Activated CD4-positive, alpha-beta T cell treated with anti-CD3 and anti-CD28 coated beads, Interleukin-2, amount 50 U/mL, for 24 hours (primary cell): ENCODE measurements around the gene SLAMF1.
"Not testable (repeated sequence)": the region's sequence is repeated elsewhere in the genome, so short reads cannot be mapped to it uniquely, and the experiment has no call there.

Experiments used
- DNase-seq, 2 donors: peaks; one replicate each; pipeline ENCODE4 v3.0.0-alpha.2; 2020; ENCODE audit warnings: low read depth in 1 of 2, low spot score in 1 of 2

SLAMF1 gene

DNA sequence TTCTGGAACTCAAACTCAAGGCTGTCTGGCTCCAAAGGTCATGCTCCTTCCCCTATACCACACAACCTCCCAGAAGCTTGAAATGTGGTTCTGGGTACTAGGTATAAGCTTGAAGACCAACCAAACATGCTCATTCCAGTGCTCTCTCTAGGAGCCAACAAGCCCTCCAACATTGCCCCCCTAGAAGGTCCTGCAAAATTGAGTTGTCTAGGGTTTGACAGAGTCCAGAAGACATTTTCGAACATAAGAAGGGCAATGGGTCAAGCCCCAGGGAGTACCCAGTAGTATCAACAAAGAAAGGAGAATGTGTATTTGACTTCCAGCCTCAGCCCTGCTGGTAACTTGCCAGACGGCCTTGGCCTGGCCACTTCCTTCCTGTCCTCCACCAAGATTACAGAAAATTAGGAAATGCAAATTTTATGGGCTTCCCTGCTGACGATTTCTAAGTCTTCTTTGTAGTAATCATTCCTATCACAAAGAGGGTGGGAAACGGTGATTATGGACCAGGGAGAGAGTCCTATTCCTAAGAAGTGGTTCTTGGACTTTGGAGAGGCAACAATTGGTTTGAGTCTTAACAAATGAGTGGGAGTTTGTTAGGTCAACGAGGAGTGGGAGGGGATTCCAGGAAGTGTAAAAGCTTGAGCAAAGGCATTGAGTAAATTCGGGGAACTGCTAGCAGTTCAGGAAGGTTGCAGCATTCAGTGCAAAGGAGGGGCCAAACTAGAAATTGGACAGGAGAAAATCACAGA, 18.7 kb upstream of the SLAMF1 start:
- no peak for DNase-seq

DNA sequence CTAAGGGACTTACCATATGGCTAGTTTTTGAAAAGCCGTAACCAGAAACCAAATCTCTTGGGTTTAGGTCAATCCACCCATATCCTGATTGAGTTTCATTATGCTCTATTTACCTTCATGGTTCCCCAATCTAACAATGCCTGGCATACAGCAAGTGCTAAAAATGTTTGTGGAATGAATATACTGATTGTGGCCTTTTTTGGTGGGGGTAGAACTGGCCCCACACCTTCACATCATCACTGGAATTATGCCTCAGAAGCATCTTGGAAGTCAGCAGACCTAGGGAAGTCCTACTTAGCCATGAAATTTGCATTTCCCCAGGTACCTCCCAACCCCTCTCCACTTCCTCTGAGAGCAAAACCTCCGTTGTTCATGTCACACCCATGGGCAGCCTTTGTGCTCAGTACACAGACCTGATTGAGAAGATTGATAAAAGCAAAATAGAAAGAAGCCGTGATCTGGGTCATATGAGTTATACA, 17.8 kb upstream of the SLAMF1 start:
- DNase-seq: no peak

DNA sequence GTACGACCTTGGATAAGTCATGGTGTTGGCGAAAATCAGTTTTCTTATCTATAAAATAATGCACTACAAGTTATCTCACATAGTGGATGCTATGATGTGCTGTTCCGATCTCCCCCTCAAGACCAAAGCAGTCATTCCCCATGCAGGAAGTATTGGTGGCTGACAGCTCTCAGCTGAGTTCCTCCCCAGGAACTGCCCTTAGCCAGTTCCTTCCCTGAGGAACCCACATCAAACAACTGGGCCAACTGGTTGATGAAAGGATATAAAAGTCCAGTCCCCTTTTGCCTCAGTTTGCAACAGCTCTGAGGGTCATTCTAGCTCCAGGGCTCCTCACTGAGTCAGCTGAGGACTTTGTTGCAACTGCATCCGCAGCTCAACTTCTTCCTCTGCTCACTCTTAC, 16.1 kb upstream of the SLAMF1 start:
- DNase-seq: no peak

GRCh38 chr1:160659566-160659965, 12.7 kb upstream of the SLAMF1 start:
- no peak for DNase-seq

DNA sequence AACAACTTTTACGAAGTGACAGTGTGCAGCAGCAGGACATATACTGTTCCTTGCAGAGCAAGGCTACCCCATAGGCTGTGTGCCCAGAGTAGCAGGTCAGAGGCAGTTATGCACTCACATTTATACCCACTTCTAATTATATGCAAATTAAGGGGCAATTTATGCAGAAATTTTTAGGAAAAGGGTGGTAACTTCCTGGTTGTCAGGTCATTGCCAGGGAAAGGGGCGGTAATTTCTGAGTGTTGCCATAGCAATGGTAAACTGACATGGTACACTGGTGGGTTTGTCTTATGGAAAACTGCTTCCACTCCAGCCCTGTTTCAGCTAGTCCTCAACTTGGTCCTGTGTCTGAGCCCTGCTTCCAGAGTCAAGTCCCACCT, 12.0 kb upstream of the SLAMF1 start:
- DNase-seq: no peak

GRCh38 chr1:160658162-160658813, 11.4 kb upstream of the SLAMF1 start:
- DNase-seq: no peak

DNA sequence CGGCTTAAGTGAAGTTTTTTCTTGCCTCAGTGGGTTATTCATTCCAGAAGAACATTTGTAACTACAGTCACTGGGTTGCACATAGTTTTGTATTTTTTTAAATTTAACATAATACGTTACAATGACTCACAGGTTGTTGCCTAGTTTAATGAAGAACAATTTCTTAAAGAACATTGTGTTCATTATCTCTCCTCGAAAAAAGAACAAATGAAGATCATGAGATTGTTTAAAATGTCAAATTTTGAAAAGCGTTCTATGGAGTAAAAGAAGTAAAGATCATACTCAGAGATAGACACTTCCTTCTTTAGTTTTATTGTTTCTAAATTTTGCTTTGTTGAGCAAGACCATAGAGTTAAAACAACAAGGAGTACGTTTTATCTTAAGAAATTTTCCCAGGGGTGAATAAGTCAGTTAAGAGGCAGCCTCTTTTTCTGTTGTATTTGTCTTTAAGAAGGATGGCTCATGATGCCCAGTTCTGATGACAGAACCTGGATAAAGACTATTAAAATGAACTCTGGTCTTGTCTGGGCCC, 10.5 kb upstream of the SLAMF1 start:
- no peak for DNase-seq

GRCh38 chr1:160656737-160657136, 9.9 kb upstream of the SLAMF1 start:
- DNase-seq: no peak

- DNase-seq: no peak
Measured at GRCh38 chr1:160653620-160654016, 6.8 kb upstream of the SLAMF1 start.

DNA sequence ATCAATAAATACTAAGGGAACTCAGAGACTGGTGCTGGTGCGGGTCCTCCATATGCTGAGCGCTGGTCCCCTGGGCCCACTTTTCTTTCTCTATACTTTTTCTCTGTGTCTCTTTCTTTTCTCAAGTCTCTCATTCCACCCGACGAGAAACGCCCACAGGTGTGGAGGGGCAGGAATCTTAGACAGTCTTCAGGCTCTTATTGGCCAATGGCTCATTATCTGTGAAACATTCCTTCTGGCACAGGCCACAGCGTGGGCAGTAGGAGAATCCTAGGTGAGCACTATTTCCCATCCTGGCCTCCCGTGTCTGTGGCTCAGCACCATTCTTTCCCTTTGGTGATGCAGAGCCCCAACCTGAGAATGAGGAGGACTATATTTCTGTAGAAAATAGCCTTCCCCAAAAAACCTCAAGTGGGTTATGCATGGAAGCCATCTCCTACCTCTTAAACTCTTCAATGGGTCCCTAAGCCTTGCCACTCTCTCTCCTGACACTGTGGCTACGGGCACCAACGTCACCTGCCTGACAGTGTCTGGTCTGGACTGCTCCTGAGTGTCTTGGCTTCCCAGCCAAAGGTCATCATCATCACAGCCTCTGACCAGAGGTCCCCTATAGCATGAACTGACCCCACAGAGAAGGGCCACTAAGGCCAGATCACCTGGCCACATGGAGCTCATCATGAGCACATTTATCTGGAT, 6.2 kb upstream of the SLAMF1 start:
- no peak for DNase-seq

DNA sequence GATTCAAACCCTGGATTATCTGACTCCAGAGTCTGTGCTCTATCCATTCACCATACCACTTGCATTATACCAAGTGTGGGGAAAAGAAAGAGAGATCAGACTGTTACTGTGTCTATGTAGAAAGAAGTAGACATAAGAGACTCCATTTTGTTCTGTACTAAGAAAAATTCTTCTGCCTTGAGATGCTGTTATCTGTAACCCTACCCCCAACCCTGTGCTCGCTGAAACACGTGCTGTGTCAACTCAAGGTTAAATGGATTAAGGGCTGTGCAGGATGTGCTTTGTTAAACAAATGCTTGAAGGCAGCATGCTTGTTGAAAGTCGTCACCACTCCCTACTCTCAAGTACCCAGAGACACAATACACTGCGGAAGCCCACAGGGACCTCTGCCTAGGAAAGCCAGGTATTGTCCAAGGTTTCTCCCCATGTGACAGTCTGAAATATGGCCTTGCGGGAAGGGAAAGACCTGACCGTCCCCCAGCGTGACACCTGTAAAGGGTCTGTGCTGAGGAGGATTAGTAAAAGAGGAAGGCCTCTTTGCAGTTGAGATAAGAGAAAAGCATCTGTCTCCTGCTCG, 5.3 kb upstream of the SLAMF1 start:
- DNase-seq: not testable (repeated sequence)

DNA sequence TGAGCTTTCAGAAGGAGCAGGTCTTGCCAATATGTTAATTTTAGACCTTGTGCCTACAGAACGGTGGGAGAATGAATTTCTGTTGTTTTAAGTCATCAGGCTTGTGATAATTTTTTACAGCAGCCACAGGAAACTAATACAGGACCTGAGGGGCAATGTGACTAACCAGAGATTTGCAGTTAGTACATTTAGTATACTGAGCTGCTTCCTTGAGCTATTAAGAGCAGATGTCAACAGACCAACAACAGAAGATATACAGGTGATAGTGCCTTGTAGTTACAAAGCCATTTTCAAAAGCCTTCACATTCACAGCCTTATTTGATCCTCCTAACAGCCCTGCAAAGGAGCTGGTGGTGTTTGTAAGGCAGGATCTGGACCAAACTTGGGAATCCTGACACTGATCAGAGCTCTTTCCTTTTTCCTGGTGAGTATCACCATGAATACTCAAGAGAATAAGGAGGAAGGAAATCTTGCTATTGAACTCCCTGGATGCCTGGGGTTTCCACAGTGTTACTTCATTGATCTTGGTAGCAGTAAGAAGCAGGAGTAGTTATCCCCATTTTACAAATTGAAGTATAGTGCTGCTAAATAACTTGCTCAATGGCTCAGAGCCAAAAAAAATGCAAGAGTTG, 4.7 kb upstream of the SLAMF1 start:
- no peak for DNase-seq

DNA sequence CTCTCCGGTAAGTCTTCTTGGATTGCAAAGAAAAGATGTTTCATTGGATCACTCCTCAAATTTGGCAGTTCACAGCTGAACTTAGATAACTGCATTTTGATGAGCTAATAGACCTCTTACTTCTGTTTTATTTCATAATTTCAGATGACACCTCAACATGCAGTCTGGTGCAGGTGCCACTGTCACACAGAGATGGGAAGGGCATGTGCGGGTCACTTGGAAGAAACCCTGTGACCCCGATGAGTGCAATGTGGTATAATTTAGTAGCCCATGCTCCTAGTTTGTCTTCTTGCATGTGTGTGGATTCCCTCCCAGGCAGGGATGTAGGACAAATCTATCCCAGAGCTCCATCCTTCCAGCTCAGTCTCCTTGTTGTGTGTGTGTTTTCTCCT, 481 bp upstream of the SLAMF1 start:
- no peak for DNase-seq

GRCh38 chr1:160646180-160646579, 664 bp downstream of the SLAMF1 start:
- no peak for DNase-seq

DNA sequence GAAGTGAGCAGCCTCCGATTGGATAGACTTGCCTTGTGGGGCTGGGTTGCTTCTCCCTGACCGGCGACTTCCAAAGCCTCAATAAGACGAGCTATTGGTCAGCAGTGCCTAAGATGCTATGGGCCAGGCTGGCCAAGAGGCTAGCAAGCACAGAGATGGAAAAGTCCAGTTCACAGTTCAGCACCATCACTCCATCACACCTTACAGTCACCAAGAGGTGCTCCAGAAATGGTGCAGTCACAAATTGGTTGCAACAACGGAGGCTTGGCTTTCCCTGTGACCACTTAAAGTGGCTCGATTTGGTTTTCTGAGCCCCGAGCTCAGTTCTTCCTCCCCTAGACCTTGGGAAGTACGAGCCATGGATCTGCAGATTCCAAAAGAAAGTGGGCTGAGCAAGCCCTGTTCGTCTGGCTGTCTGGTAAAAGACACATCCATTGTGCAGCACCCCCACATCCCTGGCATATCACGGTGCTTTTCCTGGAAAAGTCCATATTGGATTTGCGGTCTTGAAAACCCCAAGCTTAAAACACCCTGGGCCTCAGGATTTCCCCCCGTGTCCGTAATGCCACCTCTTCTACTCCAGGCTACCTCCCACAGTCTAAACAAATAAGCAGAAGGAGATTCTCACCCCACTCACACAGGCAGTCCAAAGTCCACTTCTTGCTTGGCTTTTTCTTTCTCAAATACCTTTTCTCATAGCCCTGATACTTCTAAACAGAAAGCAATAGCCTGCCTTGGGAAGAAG, 1.3 kb downstream of the SLAMF1 start:
- no peak for DNase-seq

DNA sequence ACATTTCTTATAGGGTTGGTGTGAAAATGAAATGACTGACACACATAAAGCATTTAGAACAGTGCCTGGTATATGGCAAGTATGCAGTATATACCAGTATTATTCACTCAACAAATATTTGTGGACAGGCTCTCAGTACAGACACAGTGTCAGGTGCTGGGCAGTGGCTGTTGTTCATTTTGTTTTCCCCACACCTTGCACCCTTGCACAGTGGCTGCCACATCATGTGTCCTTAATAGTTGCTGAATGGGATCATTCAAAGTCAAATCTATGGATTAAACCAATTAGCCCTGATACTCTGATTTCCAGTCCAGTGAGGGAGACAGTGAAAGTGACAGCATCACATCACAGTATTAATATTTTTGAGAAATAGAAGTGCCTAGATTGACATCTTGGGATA, 2.4 kb downstream of the SLAMF1 start:
- no peak for DNase-seq

DNA sequence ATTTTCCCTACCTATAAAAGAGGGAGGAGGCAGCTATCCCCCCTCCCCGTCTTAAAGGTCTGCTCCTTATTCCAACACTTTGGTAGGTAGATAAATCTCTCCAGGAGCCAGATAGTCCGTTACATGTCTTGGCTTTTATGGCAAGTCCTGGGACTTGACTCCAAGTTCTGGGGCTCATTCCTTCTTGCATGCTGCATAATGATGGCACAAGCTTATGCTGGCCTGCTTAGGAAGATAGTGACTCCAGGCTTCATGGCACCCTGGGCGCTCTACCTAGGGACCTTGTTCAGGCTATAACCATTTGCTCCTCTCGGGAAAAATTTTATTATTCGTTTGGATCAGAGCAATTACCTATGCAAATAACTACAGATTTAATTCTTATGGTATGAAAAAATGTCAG, 3.7 kb downstream of the SLAMF1 start:
- DNase-seq: no peak

DNA sequence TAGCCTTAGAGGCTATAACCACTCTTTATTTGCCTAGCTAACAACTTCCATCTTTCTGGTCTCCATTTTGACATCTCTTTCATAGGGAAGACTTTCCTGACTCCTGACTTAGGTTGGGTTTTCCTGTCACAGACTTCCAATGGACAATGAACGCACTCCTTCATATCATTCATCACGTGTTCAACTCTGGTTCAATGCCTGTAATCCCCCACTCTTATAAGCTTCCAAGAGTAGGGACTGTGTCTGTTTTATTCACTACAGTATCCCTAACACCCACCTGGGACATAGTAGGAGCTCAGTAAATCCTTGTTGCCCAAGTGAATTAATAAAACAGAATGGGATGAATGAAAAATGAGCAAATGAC, 4.6 kb downstream of the SLAMF1 start:
- no peak for DNase-seq

- DNase-seq: peak in 1 of 2 donors; percentile 33
Measured at GRCh38 chr1:160641323-160642280, 5.2 kb downstream of the SLAMF1 start.
